SK-MEL-5 (cell line): ENCODE measurements around the gene SLC13A2. TPM values are rescaled to one million over a fixed set of nuclear protein-coding genes. Genes with fewer than 3 reads are reported as not detected.
"Not testable (repeated sequence)": the region's sequence is repeated elsewhere in the genome, so short reads cannot be mapped to it uniquely, and the experiment has no call there.

Experiments used
- DNase-seq: peaks from one replicate; pipeline ENCODE4 v3.0.0-alpha.2; 2016; ENCODE audit warnings: low read depth, low spot score
- in situ Hi-C: cut with HindIII; loops from 2 replicates; pipeline ENCODE4 v1.10.0; 2016; ENCODE audit warnings: low sequenced_read_pairs, high pct_unique_total_duplicates, low pct_unique_long_range_greater_than_20kb
- total RNA-seq: library from RNA; depleted of rRNA; stranded (reverse); fragments of >200 nt; shearing (Covaris generic); gene quantifications from 2 replicates; pipeline ENCODE4 v1.2.3, GENCODE V29; 2014

The SLC13A2 gene
- total RNA-seq, 1 experiment from 2014 or later: not detected

DNA sequence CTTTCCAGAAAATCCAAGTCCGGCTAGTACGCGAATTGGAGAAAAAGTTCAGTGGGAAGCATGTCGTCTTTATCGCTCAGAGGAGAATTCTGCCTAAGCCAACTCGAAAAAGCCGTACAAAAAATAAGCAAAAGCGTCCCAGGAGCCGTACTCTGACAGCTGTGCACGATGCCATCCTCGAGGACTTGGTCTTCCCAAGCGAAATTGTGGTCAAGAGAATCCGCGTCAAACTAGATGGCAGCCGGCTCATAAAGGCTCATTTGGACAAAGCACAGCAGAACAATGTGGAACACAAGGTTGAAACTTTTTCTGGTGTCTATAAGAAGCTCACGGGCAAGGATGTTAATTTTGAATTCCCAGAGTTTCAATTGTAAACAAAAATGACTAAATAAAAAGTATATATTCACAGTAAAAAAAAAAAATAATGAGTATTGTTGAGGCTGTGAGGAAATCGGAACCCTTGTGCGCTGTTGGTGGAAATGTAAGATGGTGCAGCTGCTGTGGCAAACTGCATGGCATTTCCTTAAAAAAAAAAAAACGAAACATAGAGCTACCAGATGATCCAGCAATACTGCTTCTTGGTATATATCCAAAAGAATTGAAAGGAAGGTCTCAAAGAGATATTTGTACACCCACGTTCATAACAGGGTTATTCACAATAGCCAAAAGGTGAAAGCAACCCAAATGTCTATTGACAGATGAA lies 5.3 kb upstream of the SLC13A2 start:
- in situ Hi-C loops, DNase-seq: not testable (repeated sequence)

DNA sequence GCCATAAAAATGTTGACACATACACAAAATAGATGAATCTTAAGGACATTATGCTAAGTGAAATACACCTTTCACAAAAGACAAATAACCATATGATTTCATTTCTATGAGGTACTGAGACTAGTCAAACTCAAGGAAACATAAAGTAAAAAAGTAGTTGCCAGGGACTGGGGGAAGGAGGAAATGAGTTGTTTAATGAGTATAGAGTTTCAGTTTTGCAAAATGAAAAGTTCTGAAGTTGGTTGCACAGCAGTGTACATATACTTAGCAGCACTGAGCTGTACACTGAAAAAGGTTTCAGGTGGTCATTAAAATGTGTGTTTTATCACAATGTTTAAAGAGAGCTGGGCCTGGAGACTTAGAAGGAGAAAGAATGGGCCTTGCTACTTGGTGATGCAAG lies 4.7 kb upstream of the SLC13A2 start:
- no peak for DNase-seq
- in situ Hi-C loops: no loop called here

DNA sequence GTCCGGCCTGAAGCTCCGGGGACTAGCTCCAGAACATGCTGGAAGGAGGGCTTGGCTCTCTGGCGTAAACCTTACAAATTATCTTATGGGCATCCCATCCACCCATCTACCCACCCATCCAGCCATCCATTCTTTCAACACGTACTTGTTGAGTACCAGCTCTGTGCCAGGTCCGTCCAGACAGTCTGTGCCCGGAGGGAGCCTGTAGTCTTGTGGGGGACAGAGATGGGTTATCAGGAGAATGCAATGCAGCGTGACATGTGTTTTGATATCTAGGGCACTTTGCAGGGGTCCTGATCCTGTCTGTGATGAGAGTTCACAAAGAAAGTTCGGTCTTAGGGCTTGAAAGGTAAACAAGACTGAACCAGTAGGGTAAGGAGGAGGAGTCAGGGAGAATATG lies 4.1 kb upstream of the SLC13A2 start:
- in situ Hi-C loops: no loop called here
- no peak for DNase-seq

DNA sequence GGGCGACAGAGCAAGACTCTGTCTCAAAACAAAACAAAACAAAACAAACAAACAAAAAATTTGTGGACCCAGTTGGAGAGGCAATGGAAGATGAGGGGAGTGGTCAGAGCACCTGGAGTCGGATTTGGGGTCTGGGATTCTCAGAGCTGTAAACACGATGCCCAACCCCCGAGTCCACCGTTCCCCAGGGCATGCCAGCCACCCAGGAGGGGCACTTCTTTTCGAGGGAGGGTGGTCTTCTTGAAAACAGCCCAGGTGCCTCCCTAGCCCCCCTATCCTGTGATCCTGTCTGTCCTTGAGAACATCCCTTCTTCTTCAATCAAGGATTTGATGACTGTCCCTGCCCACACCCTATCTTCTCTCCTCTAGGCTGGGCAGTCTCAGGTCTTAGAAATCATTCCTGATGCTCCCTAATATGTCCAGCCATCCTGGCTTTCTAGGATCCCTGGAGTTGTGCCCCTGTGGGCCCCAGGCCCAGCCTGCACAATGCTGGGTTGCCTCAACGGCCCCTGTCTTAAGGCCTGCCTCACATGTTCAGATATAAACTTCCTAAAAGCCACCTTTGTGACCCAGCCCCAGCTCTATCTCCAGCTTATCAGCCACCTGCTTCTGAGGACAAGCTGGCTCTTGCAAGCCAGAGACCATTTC lies 3.1 kb upstream of the SLC13A2 start:
- no peak for DNase-seq
- in situ Hi-C loops: no loop called here

DNA sequence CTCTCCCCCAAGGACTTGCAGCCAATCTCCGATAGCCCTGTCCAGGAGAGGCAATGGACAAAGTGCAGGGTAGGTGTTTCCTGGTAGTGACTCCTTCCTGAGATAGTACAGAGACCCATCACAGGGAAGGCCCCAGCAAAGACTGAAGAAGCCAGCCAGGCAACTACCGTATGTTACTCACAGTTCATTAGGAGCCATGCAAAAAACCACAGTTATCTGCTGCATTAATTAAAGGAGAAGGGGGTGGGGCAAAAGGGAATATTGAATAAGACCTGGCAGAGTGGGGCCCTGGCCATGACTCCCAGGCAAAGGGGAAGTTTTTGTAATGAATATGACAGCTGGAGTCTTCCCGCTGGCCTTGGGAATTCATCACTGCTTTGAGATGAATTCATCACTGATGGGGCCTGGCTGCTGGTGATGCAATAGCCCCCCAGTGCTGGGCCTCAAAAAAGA lies 2.5 kb upstream of the SLC13A2 start:
- in situ Hi-C loops: no loop called here
- no peak for DNase-seq

DNA sequence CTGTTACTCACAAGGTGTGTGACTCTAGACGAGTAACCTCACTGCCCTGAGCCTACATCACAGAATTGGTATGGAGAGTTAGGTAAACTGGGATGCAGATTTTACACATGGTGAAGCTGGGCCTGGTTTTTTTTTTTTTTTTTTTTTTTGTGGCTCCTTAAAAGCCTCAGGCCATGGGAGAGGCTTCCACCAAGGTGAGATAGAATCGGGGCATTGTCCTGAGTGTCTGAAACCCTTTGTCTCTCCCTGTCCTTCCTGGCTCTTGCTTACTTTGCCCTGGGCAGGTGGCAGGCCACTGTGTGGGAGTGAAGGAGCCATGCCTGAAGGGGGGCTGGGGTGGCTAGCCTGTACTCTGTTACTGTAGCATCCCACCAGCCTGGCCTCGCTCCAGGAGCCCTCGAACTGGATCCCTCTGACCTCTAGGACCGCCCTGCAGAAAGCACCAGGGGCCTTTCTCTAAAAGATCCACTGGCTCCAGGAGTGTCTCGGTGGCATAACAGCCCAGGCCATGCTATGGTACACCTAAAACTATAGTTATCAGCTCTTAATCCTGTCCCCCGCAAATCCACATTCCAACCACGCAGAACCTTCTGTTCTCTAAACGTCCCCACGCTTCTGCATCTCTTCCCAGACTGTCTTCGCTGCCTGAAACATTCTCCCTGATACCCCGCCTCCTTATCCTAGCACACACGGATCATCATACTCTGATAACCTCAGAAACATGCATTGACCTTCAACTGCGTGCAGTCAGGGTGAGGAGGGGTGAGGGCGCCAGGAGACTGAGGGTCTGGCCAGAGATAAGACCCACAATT lies 1.7 kb upstream of the SLC13A2 start:
- no peak for DNase-seq
- in situ Hi-C loops: no loop called here

DNA sequence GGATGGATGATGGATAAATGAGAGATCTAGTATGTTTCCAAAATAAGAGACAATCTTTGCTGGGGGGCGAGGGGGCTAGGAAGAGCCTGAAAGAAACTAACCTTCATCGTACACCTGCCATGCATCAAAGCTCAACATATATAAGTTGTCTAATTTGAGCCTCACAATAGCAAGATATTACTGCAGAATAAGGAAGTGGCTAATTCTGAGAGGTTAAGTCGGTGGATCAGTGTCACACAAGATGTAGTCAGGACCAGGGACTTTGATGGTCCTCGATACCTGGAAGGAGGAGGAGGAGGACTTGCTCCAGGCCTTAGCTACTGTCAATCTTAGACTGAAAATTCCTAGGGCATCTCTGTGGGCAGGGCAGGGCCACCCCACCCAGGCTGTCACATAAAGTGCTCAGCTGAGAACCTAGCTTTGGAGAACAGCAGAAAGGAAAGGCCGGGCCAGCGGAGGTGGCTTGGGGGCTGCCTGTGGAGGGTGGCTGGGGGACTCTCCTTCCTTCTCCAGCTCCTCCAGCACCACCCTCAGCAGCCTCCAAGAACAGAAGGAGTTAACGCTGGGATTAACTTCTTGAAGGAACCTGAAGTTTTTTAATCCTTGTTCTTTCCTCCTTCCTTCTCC lies 460 bp upstream of the SLC13A2 start:
- in situ Hi-C loops: no loop called here
- DNase-seq: no peak

DNA sequence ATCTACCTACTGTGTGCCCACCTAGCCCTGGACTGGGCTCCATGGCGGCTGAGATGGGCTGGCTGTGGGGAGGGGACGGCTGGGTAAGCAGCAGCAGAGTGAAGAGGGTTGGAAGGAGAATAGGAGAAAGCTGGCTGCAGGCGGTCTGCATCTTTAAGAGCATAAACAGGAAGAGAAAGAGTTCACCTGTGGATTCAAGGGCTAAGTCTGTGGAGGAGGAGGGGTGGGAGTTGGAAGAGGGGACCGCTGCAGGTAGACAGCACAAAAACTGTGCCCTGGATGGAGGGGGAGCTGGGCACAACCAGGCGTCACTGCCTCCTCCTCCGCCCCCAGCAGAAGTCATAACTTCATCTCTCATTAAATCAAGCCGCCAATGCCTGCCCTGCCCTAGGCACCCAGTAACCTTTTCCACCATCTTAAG lies 677 bp downstream of the SLC13A2 start:
- no peak for DNase-seq
- in situ Hi-C loops: no loop called here

DNA sequence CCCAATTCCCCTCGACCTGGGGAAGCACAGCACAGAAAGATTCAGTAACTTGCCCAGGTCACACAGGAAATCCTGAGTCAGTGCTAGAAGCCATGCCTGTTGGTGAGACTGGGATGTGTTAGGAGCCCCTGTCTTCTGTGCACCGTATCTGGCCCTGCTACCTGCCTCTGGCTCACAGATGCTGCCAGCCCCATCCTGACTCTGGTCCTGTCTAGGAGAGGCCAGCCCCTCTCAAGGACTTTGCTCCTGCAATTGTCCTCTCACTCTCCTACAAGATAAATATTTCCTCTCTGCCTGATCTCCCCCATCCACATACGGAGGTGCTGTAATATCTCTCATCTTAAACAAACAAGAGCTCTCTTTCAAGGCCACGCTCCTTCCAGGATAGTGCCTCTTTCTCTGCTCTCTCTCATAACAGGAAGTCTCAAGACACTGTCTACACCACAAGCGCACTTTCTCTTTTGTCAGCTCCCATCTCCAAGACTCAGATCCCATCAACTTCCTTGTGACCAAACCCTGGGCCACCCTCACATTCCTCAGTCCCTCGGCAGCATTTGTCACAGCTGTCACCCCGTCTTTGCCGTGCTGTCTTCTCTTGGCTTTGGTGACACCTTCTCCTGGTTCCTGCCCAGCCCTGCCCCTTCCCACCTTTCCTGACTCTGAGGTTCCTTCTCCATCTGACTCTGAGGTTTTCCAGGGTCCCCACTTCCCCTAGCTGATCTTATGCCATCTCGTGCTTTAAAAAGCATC lies 1.9 kb downstream of the SLC13A2 start:
- peak; percentile 58 for DNase-seq
- in situ Hi-C loops: no loop called here

DNA sequence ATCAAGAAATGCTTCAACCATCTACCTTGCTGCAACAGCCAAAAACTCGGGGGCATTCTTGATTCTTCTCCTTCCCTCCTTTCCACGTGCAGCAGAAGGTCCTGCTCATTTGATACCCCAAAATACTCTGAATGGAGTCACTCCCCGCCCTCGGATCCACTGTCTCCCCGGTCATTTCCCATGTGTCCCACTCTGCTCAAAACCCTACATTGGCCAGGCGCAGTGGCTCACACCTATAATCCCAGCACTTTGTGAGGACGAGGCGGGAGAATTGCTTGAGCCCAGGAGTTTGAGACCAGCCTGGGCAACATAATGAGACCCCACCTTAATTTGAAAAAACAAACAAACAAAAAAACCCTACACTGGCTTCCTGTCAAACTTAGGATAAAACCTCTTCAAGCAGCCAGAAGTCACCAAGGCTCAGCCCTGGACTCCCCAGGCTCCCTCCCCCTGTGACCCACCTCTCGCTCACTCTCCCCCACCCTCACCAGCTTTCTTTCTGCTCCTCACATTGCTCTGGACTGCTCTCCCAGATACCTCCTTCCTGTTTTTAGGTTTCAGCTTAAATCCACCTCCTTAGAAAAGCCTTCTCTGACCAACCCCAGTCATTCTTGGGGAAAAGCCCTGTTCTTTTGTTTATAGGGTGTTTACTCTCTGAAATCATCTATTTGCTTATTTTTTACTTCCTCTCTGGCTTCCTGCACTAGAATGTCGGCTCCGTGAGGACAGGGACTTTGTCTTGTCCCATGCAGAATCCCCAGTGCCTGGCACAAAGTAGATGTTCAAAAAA lies 2.8 kb downstream of the SLC13A2 start:
- in situ Hi-C loops: no loop called here
- DNase-seq: no peak

DNA sequence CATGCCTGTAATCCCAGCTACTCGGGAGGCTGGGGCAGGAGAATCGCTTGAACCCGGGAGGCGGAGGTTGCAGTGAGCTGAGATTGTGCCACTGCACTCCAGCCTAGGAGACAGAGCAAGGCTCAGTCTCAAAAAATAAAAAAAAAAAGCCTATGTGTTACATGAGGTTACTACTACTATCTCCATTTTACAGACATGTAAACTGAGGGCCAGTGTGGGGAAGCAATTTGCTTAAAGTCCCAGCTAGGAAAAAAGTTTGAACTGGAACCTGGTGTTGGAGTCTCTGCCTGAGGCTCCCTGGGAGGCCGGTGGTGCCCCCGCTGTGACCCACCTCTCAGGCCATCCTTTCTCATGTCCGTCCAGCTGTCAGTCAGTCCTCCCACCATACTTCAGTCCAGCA lies 4.5 kb downstream of the SLC13A2 start:
- in situ Hi-C loops: no loop called here
- no peak for DNase-seq

DNA sequence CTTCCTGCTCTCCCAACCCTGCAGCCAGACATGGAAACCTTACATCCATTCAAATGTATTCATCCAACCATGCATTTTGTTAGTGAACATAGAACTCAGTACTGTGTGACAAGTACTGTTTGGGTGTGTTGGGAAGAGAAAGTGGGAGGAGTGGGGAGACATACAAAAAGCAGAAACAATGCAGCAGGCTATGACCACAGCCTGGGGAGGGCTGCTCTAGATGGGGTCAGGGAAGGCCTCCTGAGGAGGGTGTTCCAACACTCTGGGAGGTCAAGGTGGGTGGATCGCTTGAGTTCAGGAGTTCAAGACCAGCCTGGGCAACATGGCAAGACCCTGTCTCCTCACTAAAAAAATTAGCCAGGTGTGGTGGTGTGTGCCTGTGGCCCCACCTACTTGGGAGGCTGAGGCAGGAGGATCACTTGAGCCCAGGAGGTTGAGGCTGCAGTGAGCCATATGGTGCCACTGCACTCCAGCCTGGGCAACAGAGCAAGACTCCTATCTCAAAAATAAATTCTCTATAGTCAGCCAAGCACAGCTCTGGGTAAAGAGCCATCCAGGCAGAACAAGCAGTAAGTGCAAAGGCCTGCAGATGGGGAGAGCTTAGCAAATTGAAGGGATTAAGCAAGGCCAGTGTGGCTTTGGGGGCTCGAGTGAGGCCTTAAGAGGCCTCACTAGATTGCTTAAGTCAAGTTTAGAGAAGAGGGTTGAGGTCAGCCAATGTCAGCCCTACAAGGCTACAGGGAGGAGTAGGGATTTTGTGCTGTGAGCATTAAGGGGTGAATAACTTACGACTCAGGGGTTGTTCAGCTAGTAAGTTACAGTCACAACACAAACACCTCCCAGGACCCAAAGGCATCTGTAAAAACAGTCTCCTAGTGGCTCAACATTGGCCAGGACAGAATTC lies 5.5 kb downstream of the SLC13A2 start:
- no peak for DNase-seq
- in situ Hi-C loops: no loop called here

DNA sequence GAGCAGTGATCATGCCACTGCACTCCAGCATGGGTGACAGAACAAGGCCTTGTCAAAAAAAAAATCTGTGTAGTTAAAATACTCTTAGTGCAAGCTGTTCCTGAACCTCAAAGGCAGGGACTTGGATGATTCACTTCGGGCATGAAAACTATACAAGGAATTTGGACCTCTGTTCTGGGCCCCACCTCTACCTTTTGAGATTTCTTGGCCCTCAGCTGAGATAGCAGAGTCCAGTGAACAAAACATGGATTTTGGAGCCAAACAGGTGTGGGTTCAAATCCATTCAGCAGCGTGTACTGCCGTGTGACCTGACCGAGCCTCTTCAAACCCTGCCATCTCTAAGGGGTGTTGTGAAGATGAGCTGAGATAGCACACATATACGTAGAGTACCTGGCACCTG lies 6.8 kb downstream of the SLC13A2 start:
- in situ Hi-C loops: no loop called here
- DNase-seq: no peak

DNA sequence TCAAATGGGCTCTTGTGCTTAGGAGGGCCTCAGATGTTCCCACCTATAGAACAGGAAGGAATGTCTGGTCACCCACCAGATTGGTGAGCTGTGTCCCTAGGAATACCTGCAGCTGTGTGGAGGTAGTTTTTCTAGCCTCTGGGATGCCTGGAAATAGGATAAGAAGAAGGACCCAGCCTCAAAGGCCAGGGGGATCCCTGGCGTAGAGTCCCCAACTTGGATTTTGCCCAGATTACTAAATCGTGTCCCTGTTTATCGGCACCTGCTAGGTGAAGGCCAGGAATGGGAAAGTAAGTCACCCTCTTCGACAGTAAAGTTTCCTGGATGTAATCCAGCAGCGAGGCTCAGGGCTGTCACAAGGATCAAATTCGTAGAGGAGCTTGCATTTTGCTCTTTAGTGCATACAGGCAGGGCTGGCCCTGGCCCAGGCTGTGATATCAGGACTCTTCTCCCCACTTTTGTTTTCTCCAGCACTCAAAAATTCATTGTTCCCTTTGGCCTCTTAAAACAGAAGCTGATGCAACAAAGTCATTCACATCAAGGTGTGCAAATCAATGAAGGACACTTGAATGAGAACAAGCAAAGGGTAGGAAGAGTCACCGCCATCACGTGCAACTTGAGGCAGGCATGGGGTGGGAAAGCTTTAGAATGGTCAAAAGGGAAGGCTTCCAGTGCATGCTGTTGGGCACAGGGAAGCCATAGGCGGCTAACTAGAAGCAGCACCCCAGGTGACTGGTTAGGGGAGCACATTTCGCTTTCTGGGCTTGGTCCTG lies 7.5 kb downstream of the SLC13A2 start:
- DNase-seq: no peak
- in situ Hi-C loops: no loop called here

DNA sequence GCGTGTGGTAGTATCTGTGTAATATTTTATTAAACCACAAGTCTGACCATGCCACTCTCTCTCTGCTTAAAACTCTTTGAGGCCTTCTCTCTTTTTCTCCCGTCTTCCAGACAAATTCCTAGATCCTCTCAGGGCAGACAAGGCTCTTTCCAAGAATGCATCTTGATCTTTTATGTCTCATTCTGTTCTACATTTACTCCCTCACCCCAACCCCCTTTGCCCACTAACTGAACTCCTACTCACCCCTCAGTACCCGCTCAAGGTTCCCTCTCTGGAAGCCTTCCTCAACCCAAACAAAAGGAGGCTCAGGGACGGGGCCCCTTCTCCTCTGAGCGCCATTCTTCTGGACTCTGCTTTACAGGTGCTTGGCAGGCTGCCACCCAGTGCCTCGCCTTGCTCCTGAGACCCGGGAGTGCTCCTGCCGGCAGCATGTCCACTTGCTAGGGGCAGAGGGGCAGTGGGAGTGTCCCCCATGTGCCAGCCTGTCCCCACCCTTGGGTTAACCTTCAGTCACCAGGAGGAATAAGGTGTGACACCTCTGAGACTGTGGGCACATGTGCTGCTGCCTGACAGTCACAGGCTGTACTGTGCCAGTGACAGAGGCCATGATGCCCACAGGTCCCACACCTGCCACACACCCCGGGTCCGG lies 9.2 kb downstream of the SLC13A2 start:
- in situ Hi-C loops: no loop called here
- no peak for DNase-seq
